ENCODE data around the gene EPB41L5. TPM values are rescaled to one million over a fixed set of nuclear protein-coding genes. Genes with fewer than 3 reads are reported as not detected.
"Not testable (repeated sequence)": the region's sequence is repeated elsewhere in the genome, so short reads cannot be mapped to it uniquely, and the experiment has no call there.

EPB41L5 gene
- total RNA-seq, 4 donors from 2014 or later: 14.2 to 24.0 (median 17.4) TPM

DNA sequence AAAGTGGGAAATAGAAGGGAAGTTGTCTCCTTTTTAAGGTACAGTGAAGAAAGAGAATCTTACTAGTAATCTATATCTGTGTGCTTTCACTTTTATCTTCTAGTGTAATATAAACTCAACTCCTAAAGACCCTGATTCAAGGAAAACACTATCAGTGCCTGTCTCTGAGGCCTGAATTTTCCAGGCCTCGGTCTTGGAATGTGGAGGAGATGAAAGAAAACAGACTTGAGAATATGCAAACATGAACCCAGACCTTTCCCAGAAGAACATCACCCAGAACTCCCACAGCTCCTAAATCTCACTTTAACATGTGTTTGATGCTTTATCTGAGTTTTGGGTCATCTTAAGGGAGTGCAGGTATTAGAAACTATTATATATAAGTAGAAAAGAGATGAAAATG, 51.8 kb downstream of the EPB41L5 start:
- TF ChIP-seq, protein P1, sequence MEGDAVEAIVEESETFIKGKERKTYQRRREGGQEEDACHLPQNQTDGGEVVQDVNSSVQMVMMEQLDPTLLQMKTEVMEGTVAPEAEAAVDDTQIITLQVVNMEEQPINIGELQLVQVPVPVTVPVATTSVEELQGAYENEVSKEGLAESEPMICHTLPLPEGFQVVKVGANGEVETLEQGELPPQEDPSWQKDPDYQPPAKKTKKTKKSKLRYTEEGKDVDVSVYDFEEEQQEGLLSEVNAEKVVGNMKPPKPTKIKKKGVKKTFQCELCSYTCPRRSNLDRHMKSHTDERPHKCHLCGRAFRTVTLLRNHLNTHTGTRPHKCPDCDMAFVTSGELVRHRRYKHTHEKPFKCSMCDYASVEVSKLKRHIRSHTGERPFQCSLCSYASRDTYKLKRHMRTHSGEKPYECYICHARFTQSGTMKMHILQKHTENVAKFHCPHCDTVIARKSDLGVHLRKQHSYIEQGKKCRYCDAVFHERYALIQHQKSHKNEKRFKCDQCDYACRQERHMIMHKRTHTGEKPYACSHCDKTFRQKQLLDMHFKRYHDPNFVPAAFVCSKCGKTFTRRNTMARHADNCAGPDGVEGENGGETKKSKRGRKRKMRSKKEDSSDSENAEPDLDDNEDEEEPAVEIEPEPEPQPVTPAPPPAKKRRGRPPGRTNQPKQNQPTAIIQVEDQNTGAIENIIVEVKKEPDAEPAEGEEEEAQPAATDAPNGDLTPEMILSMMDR (IDR thresholded peaks at IDR 0.05): no peak
- DNase-seq (ENCODE audit: low spot score) (no peak), ATAC-seq (ENCODE audit: low FRiP score) (no peak)

DNA sequence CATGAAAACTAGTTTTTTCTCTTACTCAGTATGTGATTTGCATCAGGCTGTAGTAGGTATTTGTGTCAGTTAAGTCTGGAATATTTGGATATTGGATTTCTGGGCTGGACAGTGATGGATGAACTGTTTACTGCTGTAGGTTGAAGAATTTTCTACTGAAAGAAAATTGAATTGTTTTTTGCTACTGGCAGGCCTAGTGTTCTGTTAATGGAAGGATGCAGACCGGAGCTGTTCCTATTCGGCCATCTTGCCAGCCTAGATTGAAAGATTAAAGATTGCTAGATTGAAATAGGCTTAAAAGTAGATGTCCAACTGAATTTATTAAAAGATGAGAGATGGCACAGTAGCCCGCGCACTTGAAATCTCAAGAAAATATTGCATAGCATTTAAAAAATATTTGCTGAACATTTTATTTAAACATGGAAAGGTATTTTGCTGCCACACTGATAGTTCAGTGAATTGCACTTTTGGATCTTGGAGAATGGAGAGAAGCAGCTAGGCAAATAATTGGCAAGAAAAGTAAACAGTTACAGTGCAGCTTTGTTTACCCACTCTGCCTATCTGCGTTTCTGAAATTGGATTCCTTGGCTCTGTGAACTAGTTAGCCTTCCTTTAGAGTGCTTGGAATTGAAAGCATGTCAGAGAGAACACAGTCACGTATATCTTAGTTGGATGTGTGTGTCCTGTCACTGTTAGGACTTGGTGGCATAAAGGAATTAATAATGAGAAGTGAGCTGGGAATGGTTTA, 54.1 kb downstream of the EPB41L5 start:
- TF ChIP-seq, protein P1 (IDR thresholded peaks at IDR 0.05): no peak
- DNase-seq (ENCODE audit: low spot score) (no peak), ATAC-seq (ENCODE audit: low FRiP score) (no peak)

DNA sequence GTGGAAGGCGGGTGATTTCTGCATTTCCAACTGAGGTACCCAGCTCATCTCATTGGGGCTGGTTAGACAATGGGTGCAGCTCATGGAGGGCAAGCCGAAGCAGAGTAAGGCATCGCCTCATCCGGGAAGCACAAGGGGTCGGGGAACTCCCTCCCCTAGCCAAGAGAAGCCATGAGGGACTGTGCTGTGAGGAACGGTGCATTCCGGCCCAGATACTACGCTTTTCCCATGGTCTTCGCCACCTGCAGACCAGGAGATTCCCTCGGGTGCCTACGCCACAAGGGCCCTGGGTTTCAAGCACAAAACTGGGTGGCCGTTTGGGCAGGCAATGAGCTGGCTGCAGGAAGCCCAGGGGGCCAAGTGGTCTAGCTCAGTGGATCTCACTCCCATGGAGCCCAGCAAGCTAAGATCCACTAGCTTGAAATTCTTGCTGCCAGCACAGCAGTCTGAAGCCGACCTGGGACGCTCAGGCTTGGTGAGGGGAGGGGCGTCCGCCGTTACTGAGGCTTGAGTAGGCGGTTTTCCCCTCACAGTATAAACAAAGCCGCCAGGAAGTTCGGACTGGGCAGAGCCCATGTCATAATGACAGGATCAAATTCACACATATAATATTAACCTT, 55.3 kb downstream of the EPB41L5 start:
- not testable (repeated sequence) for DNase-seq (ENCODE audit: low spot score)

DNA sequence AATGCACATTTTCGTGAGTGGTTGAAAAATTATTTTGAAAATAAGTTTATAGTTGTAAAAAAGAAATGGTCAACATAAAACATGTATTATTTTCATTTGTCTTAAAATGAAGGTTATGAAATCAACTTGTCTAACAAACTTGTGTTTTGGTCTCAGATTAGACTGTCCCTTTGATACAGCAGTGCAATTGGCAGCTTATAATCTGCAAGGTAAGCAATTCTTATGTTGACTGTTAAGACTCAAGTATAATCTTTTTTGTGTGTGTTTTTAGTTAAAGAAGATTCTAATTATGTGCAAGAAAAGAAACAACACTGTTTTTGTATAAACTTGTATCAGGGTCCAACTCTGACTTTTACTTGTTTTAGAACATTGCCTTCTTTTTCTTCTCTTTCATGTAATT, 62.7 kb downstream of the EPB41L5 start:
- ATAC-seq (ENCODE audit: low FRiP score): no peak
- no peak for DNase-seq (ENCODE audit: low spot score)
- TF ChIP-seq, protein P1 (IDR thresholded peaks at IDR 0.05): no peak

More for the DNA sequence above, 55.3 kb downstream of the EPB41L5 start:
- not testable (repeated sequence) for ATAC-seq (ENCODE audit: low FRiP score)

DNA sequence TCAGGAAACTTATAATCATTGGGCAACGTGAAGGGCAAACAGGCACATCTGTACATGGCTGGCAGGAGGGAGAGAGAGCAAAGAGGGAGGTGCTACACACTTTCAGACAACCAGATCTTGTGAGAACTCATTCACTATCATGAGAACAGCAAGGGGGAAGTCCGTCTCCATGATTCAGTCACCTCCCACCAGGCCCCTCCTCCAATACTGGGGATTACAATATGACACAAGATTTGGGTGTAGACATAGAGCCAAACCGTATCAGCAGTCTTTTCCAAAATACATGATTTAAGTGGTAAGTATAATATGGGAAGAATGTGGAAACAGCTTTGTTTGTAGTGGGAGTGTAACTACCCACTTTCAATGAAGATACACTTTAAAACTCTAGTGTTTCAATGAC, 65.0 kb downstream of the EPB41L5 start:
- ATAC-seq (ENCODE audit: low FRiP score): no peak
- TF ChIP-seq, protein P1 (IDR thresholded peaks at IDR 0.05): no peak

DNA sequence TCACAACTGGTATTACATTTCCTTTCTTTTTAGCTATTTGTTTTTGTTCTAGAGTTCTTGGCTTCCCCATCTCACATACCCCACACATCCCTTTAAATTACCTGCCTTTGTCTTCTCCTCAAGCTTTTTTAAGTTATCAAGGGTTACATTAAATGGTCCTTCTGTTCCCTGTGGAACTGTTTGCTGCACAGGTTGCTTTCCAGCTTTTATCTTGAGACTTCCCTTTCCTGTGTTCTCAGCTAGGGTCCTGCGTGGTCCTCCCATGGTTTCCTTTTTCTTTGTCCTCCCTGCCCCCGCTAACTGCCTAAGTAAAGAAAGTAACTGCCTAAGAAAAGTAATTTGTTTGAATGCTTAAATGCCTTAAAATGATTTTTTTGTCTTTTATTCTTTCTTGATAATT, 66.8 kb downstream of the EPB41L5 start:
- no peak for ATAC-seq (ENCODE audit: low FRiP score)
- no peak for DNase-seq (ENCODE audit: low spot score)
- TF ChIP-seq, protein P1 (IDR thresholded peaks at IDR 0.05): no peak

More for the DNA sequence above, 65.0 kb downstream of the EPB41L5 start:
- DNase-seq (ENCODE audit: low spot score): no peak

DNA sequence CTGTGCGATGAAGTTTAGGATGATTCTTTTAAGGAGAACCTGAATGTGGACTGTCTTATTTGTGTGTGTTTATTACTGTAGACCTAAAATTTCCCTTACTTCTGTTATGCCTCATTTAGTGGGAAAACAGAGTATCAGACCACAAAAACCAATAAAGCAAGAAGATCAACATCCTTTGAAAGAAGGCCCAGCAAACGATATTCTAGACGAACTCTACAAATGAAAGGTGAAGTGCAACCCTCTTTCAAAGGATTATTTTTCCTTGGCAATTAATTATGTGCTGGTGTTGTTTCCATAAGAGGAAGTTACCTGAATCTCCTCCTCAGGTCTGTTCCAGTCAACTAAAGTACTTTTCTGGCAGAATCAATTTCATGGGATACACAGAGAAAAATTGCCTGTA, 78.6 kb downstream of the EPB41L5 start:
- TF ChIP-seq, protein P1 (IDR thresholded peaks at IDR 0.05): no peak
- no peak for DNase-seq (ENCODE audit: low spot score)
- no peak for ATAC-seq (ENCODE audit: low FRiP score)
